Stimulated activated CD4-positive, alpha-beta T cell treated with anti-CD3 and anti-CD28 coated beads, Interleukin-12 subunit alpha, Interleukin-12 subunit beta, amount 100 ng/mL, for 48 hours (primary cell): ENCODE results near the gene ALDH1L1.
"Not testable (repeated sequence)": the region's sequence is repeated elsewhere in the genome, so short reads cannot be mapped to it uniquely, and the experiment has no call there.

ENCODE experiments used
- DNase-seq, 3 donors: peaks; one replicate each; pipeline ENCODE4 v3.0.0-alpha.2; 2020; ENCODE audit warnings: low read depth in 2 of 3, low spot score in 1 of 3

ALDH1L1 gene

GRCh38 chr3:126083913-126084767 is 96.2 kb downstream of the ALDH1L1 start, which contains the start of gene SLC41A3:
TSS of gene SLC41A3 (minus strand) at chr3:126084124. CDS start at chr3:126068219, 15,905 bp downstream.
- peak; percentile 72 to 87 (median 82) for DNase-seq

DNA sequence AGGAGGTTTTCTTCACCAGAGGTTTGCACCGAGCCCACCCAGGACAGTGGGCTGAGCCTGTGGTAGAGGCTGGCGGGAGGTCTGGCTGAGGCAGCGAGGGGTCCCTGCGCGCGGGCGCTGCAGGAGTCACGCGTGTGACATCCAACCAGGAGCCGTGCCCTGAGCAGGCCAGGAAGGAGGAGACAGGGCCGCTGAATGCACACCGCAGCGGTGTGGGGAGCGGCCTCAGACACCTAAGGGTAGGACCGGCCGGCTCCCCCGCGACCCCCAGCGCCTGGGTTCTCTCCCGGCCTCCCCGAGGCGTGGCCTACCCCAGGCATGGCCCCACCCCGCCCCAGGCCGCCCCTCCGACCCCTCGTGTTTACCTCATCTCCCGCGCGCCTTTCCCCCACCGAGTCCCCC is 96.9 kb downstream of the ALDH1L1 start:
- DNase-seq = peak in 2 of 3 donors; percentile 23 to 28

DNA sequence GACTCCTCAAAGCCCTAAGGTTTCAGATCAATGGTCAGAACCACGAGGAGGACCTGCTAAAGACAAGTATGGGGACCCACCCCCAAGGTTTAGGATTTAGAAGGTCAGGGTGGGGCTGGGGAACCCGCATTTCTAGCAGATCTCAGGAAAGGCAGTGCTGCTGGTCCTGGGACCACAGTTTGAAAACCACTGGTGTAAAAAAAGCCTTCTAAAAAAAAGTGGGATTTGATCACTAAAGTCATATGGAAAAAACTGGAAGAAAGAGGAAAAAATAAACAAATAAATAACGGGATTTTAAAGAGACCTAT is 97.3 kb downstream of the ALDH1L1 start:
- no peak for DNase-seq

- no peak for DNase-seq
These were observed 97.8 kb downstream of the ALDH1L1 start for GRCh38 chr3:126082362-126083137.

DNA sequence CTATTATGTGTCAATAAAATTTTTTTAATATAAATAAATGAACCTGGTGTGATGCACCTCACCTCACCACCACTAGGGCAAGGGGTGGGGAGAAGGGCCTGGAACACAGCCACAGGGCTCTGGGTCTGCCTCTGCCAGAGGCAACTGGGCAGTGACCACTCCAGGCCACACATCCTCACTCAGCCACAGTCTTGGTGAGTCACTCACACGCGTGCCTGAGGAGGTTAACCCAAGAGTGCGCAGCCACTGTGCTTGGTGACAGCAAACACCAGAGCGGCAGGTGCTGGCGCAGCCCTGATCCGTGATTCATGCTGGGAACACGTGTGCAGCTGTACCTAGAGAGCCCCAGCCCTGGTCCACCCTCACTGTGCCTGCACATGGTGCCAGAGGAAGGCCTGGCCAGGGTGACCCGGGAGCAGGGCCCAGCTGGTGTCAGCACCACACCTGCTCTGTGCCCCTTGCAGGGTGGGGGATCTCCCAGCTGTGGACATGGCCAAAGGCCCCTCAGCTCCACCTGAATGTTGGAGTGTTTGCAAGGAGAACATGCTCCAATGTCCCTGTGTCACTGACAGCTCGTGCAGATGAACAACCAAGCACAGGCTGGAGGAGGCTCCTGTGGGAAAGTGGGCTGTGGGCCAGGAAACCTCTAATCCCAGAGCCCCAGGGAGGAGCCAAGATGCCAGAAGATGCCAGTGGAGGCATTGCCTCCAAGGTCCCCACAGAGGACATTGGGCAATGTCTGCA is 98.6 kb downstream of the ALDH1L1 start:
- DNase-seq = no peak

- no peak for DNase-seq
These were observed 99.4 kb downstream of the ALDH1L1 start for GRCh38 chr3:126080970-126081369.

GRCh38 chr3:126078866-126079265 is 101.5 kb downstream of the ALDH1L1 start:
- DNase-seq = no peak

DNA sequence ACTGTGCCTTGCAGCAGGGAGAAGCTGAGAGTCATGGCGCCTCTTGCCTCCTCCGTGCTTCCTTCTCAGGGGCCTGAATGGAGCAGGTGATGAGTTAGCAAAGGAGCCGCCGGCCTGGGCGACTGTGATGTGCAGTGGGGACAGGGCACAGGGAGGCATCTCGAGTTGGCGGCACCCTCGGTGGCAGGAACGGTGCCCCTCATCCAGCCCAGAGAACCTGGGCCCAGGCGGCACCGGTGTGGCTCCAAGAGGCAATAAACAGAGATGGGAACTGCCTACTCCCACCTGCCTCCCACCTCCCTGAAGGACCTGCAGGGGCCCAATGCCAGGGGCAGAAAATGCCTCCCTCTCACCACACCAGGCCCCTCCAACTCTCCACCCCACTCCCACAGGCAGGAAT is 102.6 kb downstream of the ALDH1L1 start:
- DNase-seq = no peak

- DNase-seq = no peak
These were observed 104.2 kb downstream of the ALDH1L1 start for GRCh38 chr3:126076140-126076539.

DNA sequence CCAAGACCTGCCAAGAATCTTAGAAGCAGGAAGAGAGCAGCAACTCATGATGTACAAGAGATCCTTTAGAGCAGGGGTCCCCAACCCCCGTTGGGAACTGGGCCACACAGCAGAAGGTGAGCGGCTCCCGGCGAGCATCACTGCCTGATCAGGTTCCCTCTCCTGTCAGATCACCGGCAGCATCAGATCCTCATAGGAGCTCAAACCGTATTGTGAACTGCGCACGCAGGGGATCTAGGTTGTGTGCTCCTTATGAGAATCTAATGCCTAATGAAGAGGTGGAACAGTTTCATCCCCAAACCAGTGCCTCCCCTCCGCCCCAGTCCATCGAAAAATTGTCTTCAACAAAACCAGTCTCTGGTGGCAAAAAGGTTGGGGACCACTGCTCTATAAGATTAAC is 110.2 kb downstream of the ALDH1L1 start:
- no peak for DNase-seq

DNA sequence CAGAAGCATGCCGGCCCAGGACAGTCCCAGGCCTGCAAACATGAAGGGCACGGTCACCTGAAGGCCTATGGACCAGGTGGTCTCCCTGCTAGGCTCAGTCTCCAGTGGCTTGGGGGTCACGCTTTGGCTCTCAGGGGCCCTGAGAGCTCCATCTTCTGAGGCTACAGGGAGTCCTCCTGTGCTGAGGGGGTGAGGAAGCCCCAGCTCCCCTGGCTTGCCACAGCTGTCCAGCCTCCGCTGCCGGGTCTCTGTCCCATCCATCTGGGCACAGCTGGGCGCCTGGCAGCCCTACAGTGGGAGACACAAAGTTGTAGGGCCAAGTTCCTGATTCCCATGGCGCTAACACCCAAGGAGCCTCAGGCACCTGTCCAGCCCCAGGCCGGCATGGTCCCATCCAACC is 112.4 kb downstream of the ALDH1L1 start:
- no peak for DNase-seq

DNA sequence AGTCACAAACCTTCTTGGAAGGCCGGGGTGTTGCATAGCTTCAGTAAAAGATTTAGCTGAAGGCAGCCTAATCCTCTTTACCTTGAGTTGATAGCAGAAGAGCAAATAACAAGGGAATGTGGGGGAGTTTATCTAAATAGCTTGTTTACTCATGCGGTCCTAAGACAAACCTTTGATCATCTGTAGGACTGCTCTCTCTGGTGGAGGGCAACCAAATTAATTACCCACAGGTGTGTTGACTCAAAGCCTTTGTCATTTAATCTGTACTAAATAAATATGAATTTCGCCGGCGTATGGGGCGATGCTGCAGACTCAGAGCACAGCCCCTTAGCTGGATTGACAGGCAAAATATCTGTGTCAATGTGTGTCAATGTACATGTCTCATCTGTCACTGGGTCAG is 113.7 kb downstream of the ALDH1L1 start:
- DNase-seq = not testable (repeated sequence)

DNA sequence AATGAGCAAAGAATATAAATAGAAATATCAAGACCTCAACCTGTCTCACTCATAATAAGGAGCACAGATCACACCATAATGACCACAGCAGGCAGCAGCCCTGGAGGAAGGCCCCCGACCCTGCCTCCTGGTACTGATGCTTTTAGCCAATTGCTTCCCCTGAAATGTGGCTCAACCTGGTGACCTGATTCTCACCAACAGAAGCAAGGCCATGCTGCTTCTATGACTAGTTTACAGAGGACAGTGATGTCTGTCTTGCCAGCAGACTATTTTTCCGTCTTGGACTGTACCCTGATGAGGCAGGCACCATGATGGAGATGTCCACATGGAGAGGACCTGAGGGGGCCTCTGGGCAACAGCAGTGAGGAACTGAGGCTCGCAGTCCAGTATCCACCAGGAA is 114.5 kb downstream of the ALDH1L1 start:
- no peak for DNase-seq

GRCh38 chr3:126064627-126065258 is 115.6 kb downstream of the ALDH1L1 start:
- no peak for DNase-seq

GRCh38 chr3:126063358-126063965 is 116.9 kb downstream of the ALDH1L1 start:
- no peak for DNase-seq

DNA sequence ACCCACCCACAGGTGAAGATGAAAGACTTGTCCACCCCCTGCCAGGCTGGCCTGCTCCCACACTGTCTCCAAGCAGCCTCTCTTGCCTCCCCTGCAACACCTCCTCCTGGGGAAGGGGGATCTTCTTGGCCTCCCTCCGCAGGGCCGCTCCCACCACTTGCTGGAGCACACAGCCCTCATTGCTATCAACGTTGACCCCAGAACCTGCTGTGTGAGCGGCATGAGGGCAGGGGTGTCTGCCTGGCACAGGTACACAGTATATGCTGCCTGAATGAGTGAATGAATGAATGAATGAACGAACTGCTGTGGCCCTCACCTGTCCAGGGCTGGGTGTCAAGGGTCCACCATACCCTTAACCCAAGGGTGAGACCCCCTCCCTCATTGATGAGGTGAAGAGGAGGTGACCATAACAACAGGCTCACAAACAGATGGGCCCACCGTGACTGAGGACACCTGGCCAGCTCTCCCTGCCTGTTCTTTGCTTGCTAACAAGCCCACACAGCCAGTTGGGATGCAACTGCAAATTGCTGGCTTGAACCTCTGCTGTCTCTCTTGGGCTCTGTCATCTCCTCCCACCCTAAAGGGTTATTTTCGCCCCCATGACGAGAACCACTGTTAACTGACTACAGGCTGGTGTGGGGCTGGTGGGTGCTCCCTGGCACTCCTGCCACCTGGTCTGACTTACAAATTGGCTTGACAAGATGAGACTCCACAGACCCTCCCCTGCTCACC is 118.9 kb downstream of the ALDH1L1 start:
- no peak for DNase-seq

DNA sequence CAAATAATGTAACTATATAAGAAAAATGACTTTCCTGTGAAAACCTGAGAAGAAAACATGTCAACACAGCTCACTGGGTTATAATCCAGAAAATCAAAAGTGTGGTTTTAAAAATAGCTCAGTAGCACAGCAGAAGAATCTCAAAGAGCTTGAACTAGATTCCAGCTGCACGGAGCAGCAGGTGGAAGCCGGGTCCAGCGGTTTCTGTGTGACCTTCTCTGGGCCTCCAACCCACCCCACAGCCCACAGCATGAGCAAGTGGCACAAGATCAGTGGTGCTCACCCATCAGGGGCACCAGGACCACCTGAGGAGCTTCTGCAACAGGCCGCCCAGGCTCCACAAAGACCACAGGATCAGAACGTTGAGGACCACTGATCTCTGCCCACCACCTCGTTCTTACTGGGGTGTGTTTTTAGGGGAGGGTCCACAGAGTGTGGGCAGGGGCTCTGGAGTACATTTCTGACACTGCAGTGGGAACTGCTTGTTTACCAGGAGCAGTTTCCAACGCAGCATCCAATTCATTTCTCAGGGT is 119.7 kb downstream of the ALDH1L1 start:
- no peak for DNase-seq

DNA sequence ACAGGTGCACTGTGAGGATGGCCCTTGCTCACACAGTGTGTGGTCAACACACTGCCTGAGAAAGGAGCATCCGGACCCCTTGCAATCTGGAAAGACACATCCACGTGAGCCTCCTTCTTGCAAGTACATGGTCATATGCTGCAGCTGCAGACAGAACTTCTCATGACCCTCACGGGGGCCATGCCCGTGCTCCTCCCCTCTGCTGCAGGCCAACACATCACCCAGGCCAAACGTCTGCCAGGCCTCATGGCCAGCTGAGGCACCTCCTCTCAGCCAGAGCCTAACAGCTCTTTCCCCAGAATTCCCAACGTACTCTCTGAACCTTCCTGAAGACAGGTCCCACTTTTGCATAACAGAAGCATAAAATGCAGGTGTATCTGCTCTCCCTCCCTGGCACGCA is 121.7 kb downstream of the ALDH1L1 start:
- no peak for DNase-seq

DNA sequence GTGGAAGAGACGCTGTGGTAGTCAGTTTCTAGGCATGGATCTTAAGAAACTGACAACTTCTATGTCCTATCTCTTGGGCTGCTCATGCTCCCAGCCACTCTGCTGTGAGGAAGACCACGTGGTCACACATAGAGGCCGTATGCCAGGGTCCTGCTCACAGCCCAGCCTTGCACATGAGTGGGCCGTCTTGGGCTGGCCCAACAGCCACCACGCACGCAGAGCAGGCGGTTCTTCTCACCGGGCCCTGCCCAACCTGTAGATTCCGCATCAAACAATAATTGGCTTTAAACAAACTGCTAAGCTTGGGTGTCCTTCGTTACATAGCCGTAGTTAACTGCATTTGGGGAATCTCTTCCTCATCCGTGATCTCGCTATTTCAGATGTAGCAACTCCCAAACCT is 122.5 kb downstream of the ALDH1L1 start:
- DNase-seq = no peak

GRCh38 chr3:126057501-126057819 is 122.9 kb downstream of the ALDH1L1 start:
- no peak for DNase-seq
